Naive thymus-derived CD4-positive, alpha-beta T cell (primary cell): ENCODE data around the gene TMEM161B. TPM values are rescaled to one million over a fixed set of nuclear protein-coding genes. Genes with fewer than 3 reads are reported as not detected.
"Not testable (repeated sequence)": the region's sequence is repeated elsewhere in the genome, so short reads cannot be mapped to it uniquely, and the experiment has no call there.

Source experiments
- ATAC-seq: fragments of 150-1000 bp; cut with Tn5 transposase; 2 replicates; pipeline ENCODE4 v1.10.0; 2021; ENCODE audit warnings: mild to moderate bottlenecking, moderate library complexity
- CTCF ChIA-PET: fragments of 350-600 bp; sonication (Branson Sonifier 250); formaldehyde crosslinking; loops from one replicate; lab custom pipeline; 2021; ENCODE audit warnings: antibody characterized with exemption; lab: Charles Lee
- POLR2A ChIA-PET: fragments of 350-600 bp; sonication (Branson Sonifier 250); formaldehyde crosslinking; loops from one replicate; lab custom pipeline; 2021; ENCODE audit warnings: antibody characterized with exemption, inconsistent platforms; lab: Charles Lee
- DNase-seq, 9 donors: peaks; one replicate each; pipeline versions ENCODE4 v3.0.0 to v3.0.0-alpha.2; 2020 to 2022; ENCODE audit warnings: mixed read lengths in 1 of 9
- H3K27ac ChIP-seq: one replicate; pipeline ENCODE4 v1.7.0; 2013; ENCODE audit warnings: mild to moderate bottlenecking, low read depth, low read length, moderate library complexity
- H3K27me3 ChIP-seq, 2 donors: one replicate each; pipeline ENCODE4 v1.7.0; 2013; ENCODE audit warnings: low read length in 2 of 2, mild to moderate bottlenecking in 2 of 2, moderate library complexity in 2 of 2; ENCODE audit not compliant: control insufficient read depth in 2 of 2, insufficient read depth in 2 of 2
- H3K36me3 ChIP-seq, 3 experiments: 1 replicate in 2 of 3; 2 replicates in 1 of 3; pipeline ENCODE4 v1.7.0; 2013; ENCODE audit warnings: low read length in 3 of 3, mild to moderate bottlenecking in 3 of 3, moderate library complexity in 1 of 3; ENCODE audit not compliant: insufficient read depth in 3 of 3, control insufficient read depth in 2 of 3
- H3K4me1 ChIP-seq, 2 donors: one replicate each; pipeline ENCODE4 v1.7.0; 2013; ENCODE audit warnings: low read length in 2 of 2, mild to moderate bottlenecking in 2 of 2, moderate library complexity in 1 of 2; ENCODE audit not compliant: control insufficient read depth in 2 of 2, insufficient read depth in 2 of 2
- H3K4me3 ChIP-seq: 2 replicates; pipeline ENCODE4 v1.7.0; 2013; ENCODE audit warnings: mild to moderate bottlenecking, low read length
- H3K9me3 ChIP-seq, 3 experiments: 1 replicate in 2 of 3; 2 replicates in 1 of 3; pipeline ENCODE4 v1.7.0; 2013; ENCODE audit warnings: low read length in 3 of 3; ENCODE audit not compliant: control insufficient read depth in 2 of 3
- H3K27ac Mint-ChIP-seq, 9 donors: one replicate each; pipeline ENCODE4 v1.8.0; 2020 to 2022; ENCODE audit warnings: mixed read lengths in 9 of 9, mild to moderate bottlenecking in 8 of 9, moderate library complexity in 5 of 9, inconsistent platforms in 2 of 9
- H3K27me3 Mint-ChIP-seq, 5 donors: one replicate each; pipeline ENCODE4 v1.8.0; 2021 to 2022; ENCODE audit warnings: mixed read lengths in 5 of 5, mild to moderate bottlenecking in 1 of 5
- H3K36me3 Mint-ChIP-seq, 5 donors: one replicate each; pipeline ENCODE4 v1.8.0; 2020 to 2022; ENCODE audit warnings: mixed read lengths in 5 of 5, mild to moderate bottlenecking in 3 of 5, inconsistent platforms in 1 of 5
- H3K4me1 Mint-ChIP-seq, 7 donors: one replicate each; pipeline ENCODE4 v1.8.0; 2020 to 2022; ENCODE audit warnings: mixed read lengths in 7 of 7, mild to moderate bottlenecking in 3 of 7, inconsistent platforms in 1 of 7
- H3K4me3 Mint-ChIP-seq, 10 donors: one replicate each; pipeline ENCODE4 v1.8.0; 2020 to 2022; ENCODE audit warnings: mild to moderate bottlenecking in 10 of 10, mixed read lengths in 10 of 10, moderate library complexity in 6 of 10, inconsistent platforms in 2 of 10
- H3K9me3 Mint-ChIP-seq, 11 donors: one replicate each; pipeline ENCODE4 v1.8.0; 2020 to 2022; ENCODE audit warnings: mixed read lengths in 11 of 11, mild to moderate bottlenecking in 4 of 11, inconsistent platforms in 1 of 11, moderate library complexity in 1 of 11
- intact Hi-C, 2 donors: fragments of 100-400 bp; cut with micrococcal nuclease; formaldehyde crosslinking; loops; one replicate each; pipeline ENCODE4 v1.15.1; 2023
- polyA plus RNA-seq, 2 donors: library from polyadenylated mRNA; unstranded; fragments of 300-500 nt; fragmentation: Illumina TruSeq; gene quantifications; one replicate each; pipeline ENCODE4 v1.2.3, GENCODE V29; 2021
- total RNA-seq, 6 experiments: library from RNA in 5 of 6; stranded (reverse) in 5 of 6; gene quantifications; 1 replicate in 5 of 6; 2 replicates in 1 of 6; pipeline ENCODE4 v1.2.3 and lab custom pipeline; 2021 to 2026

The TMEM161B gene
- total and polyA plus RNA-seq, 7 experiments from 2014 or later: 12.2 to 39.7 (median 23.2) TPM

- H3K36me3 Mint-ChIP-seq: peaks cover 4 to 21% (median 18%) of the 10 kb centered on the region in 5 donors
- POLR2A ChIA-PET: no interaction called here
- ATAC-seq: no peak
- CTCF ChIA-PET: no interaction called here
- intact Hi-C loops: no loop called here
- no peaks in the 10 kb centered on the region for H3K4me1 Mint-ChIP-seq
- H3K4me1 ChIP-seq: no peaks in the 10 kb centered on the region
- no peak for DNase-seq
- H3K27ac Mint-ChIP-seq: no peak overlapping the region
- H3K27me3 ChIP-seq: no peaks in the 10 kb centered on the region
- H3K9me3 Mint-ChIP-seq: peaks cover 0 to 24% (median 4%) of the 10 kb centered on the region in 11 donors
- H3K9me3 ChIP-seq: peaks cover 0 to 7% (median 0%) of the 10 kb centered on the region in 3 experiments
- H3K4me3 ChIP-seq: no peak overlapping the region
- H3K27me3 Mint-ChIP-seq: peaks cover 0 to 2% (median 0%) of the 10 kb centered on the region in 5 donors
- no peak overlapping the region for H3K27ac ChIP-seq
- H3K36me3 ChIP-seq: no peaks in the 10 kb centered on the region
- no peak overlapping the region for H3K4me3 Mint-ChIP-seq
Observed at GRCh38 chr5:88183255-88183654, 85.4 kb downstream of the TMEM161B start.

DNA sequence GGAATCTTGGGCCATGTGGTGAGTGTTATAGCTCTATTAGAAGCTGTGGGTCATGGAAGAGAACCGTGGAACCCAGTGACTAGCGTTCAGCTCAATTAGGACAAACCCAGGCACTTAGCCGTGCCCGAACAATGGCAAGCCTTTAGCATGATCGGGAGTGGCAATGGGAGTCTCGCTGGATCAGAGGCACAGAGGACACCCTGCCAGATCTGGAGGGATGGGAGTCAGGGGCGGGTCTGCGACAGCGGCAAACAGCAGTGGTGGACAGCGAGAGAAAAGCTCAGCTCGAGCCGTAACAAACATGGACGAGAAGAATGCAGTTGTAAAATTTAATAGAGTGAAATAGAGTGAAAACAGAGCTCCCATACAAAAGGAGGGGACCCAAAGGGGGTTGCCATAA, 91.2 kb downstream of the TMEM161B start:
- H3K36me3 ChIP-seq, intact Hi-C loops, POLR2A ChIA-PET, H3K27ac ChIP-seq, H3K4me1 ChIP-seq, H3K9me3 ChIP-seq, H3K27me3 Mint-ChIP-seq, H3K27me3 ChIP-seq, H3K4me1 Mint-ChIP-seq, DNase-seq, H3K9me3 Mint-ChIP-seq, H3K4me3 ChIP-seq, CTCF ChIA-PET, ATAC-seq, H3K36me3 Mint-ChIP-seq, H3K4me3 Mint-ChIP-seq: not testable (repeated sequence)
- H3K27ac Mint-ChIP-seq: peak overlapping the region in 1 of 9 donors; percentile 38

DNA sequence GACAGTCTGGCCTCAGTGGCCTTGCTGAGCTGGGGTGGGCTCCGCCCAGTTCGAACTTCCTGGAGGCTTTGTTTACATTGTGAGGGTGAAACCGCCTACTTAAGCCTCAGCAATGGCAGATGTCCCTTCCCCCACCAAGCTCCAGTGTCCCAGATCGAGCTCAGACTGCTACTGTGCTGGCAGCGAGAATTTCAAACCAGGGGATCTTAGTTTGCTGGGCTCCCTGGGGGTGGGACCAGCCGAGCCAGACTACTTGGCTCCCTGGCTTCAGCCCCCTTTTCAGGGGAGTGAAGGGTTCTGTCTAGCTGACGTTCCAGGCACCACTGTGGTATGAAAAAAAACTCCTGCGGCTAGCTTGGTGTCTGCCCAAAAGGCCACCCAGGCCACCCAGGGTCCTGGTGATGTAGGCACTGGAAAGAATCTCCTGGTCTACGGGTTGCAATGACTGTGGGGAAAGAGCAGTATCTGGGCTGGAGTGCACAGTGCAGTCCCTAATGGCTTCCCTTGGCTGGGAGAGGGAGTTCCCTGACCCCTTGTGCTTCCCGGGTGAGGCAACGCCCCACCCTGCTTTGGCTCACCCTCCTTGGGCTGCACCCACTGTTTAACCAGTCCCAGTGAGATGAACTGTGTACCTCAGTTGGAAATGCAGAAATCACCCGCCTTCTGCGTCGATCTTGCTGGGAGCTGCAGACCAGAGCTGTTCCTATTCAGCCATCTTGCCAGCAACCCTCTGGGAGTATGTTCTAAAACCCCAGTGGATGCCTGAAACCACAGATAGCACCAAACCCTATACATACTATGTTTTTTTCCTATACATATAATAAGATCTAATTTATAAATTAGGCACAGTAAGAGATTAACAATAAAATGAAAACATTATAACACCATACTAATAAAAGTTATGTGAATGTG, 95.5 kb downstream of the TMEM161B start:
- Mint-ChIP-seq H3K9me3 (peaks cover 0 to 31% (median 21%) of the 10 kb centered on the region in 11 donors), H3K27ac (no peak overlapping the region), H3K4me1 (no peaks in the 10 kb centered on the region), H3K36me3 (peaks cover 0 to 10% (median 0%) of the 10 kb centered on the region in 5 donors), H3K4me3 (no peak overlapping the region), H3K27me3 (peaks cover 12 to 46% (median 35%) of the 10 kb centered on the region in 5 donors)
- Histone ChIP-seq H3K27ac (no peak overlapping the region), H3K27me3 (peaks cover 0 to 4% of the 10 kb centered on the region in 2 donors), H3K9me3 (no peaks in the 10 kb centered on the region), H3K36me3 (no peaks in the 10 kb centered on the region), H3K4me1 (no peaks in the 10 kb centered on the region), H3K4me3 (no peak overlapping the region)
- DNase-seq: no peak
- intact Hi-C loops: no loop called here
- ChIA-PET POLR2A (no interaction called here), CTCF (no interaction called here)
- ATAC-seq: no peak

DNA sequence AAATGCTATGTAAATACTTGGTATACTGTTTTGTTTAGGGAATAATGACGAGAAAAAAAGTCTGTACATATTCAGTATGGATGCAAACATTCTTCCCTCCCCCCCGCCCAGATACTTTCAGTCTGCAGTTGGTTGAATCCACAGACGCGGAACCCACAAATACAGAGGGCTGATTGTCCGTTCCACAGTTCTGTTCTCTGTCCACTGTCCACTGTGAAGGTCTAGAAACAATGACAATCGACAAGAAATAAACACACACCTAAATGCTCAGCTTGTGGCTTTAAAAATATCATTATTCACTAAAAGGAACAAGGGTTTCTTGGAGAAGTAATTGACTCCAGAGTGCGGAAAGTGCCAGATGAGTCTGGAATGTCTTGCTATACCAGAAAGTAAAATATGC, 109.1 kb downstream of the TMEM161B start:
- Mint-ChIP-seq H3K4me1 (no peaks in the 10 kb centered on the region), H3K36me3 (no peaks in the 10 kb centered on the region), H3K27me3 (peaks cover 14 to 59% (median 29%) of the 10 kb centered on the region in 5 donors), H3K9me3 (peaks cover 0 to 11% (median 0%) of the 10 kb centered on the region in 11 donors), H3K27ac (no peak overlapping the region), H3K4me3 (no peak overlapping the region)
- no peaks in the 10 kb centered on the region for H3K27me3 ChIP-seq
- intact Hi-C loops: no loop called here
- no peak for DNase-seq
- no peaks in the 10 kb centered on the region for H3K9me3 ChIP-seq
- ChIA-PET CTCF (no interaction called here), POLR2A (no interaction called here)
- no peaks in the 10 kb centered on the region for H3K4me1 ChIP-seq
- no peak for ATAC-seq
- no peak overlapping the region for H3K4me3 ChIP-seq
- H3K36me3 ChIP-seq: no peaks in the 10 kb centered on the region
- no peak overlapping the region for H3K27ac ChIP-seq

GRCh38 chr5:88158056-88158455, 110.6 kb downstream of the TMEM161B start:
- no peaks in the 10 kb centered on the region for H3K36me3 ChIP-seq
- no peak overlapping the region for H3K27ac ChIP-seq
- Mint-ChIP-seq H3K9me3 (peaks cover 0 to 11% (median 0%) of the 10 kb centered on the region in 11 donors), H3K27me3 (peaks cover 15 to 66% (median 39%) of the 10 kb centered on the region in 5 donors), H3K36me3 (no peaks in the 10 kb centered on the region), H3K4me1 (no peaks in the 10 kb centered on the region), H3K27ac (no peak overlapping the region), H3K4me3 (no peak overlapping the region)
- intact Hi-C loops: no loop called here
- no peaks in the 10 kb centered on the region for H3K27me3 ChIP-seq
- ATAC-seq (no peak), DNase-seq (no peak)
- POLR2A ChIA-PET: no interaction called here
- H3K4me1 ChIP-seq: no peaks in the 10 kb centered on the region
- no peak overlapping the region for H3K4me3 ChIP-seq
- CTCF ChIA-PET: no interaction called here
- no peaks in the 10 kb centered on the region for H3K9me3 ChIP-seq

GRCh38 chr5:88154891-88155290, 113.8 kb downstream of the TMEM161B start:
- H3K9me3 Mint-ChIP-seq: peaks cover 0 to 23% (median 9%) of the 10 kb centered on the region in 11 donors
- no peak overlapping the region for H3K4me3 Mint-ChIP-seq
- no peak overlapping the region for H3K27ac ChIP-seq
- H3K4me1 Mint-ChIP-seq: no peaks in the 10 kb centered on the region
- ATAC-seq (no peak), DNase-seq (no peak)
- H3K27me3 Mint-ChIP-seq: peaks cover 24 to 72% (median 45%) of the 10 kb centered on the region in 5 donors
- peaks cover 0 to 7% (median 0%) of the 10 kb centered on the region in 5 donors for H3K36me3 Mint-ChIP-seq
- H3K27me3 ChIP-seq: no peaks in the 10 kb centered on the region
- H3K36me3 ChIP-seq: no peaks in the 10 kb centered on the region
- H3K9me3 ChIP-seq: no peaks in the 10 kb centered on the region
- intact Hi-C loops: no loop called here
- H3K27ac Mint-ChIP-seq: no peak overlapping the region
- no peaks in the 10 kb centered on the region for H3K4me1 ChIP-seq
- ChIA-PET CTCF (no interaction called here), POLR2A (no interaction called here)
- no peak overlapping the region for H3K4me3 ChIP-seq
